Measurements from ENCODE around the gene NOL4L. TPM values are rescaled to one million over a fixed set of nuclear protein-coding genes. Genes with fewer than 3 reads are reported as not detected.

The NOL4L gene
- total RNA-seq, 1 experiment from 2014 or later, result 17.8 TPM

Other genes with a start within 250 kb of the NOL4L start
- 49.2 and 49.7 TPM in 2 replicates for gene ASXL1, start 227.0 kb downstream of the NOL4L start, total RNA-seq (2014; rRNA removed; shearing (Covaris generic))
- not detected in 2 replicates for gene C20orf203, start 88.6 kb upstream of the NOL4L start, total RNA-seq (2014; rRNA removed; shearing (Covaris generic))
- gene COMMD7, start 158.1 kb upstream of the NOL4L start, total RNA-seq (2014; rRNA removed; shearing (Covaris generic)), result 76.8 and 85.5 TPM in 2 replicates
- 4.5 and 6.2 TPM in 2 replicates for gene DNMT3B, start 177.1 kb upstream of the NOL4L start, total RNA-seq (2014; rRNA removed; shearing (Covaris generic))
- 227 and 239 TPM in 2 replicates for gene MAPRE1, start 234.6 kb upstream of the NOL4L start, total RNA-seq (2014; rRNA removed; shearing (Covaris generic))